Fibroblast of lung (primary cell): Measurements from ENCODE around the gene TMEM184B.
"Not testable (repeated sequence)": the region's sequence is repeated elsewhere in the genome, so short reads cannot be mapped to it uniquely, and the experiment has no call there.

ENCODE experiments used
- CTCF ChIP-seq, 2 donors: IDR thresholded peaks in 1 of 2; conservative IDR thresholded peaks in 1 of 2; 1 replicate in 1 of 2; 2 replicates in 1 of 2; pipeline ENCODE4 v1.5.1; 2011 to 2012; ENCODE audit warnings: low read length in 2 of 2, control low read depth in 1 of 2, inconsistent platforms in 1 of 2, low read depth in 1 of 2, mild to moderate bottlenecking in 1 of 2
- EZH2 ChIP-seq: IDR thresholded peaks from 2 replicates; pipeline ENCODE4 v1.5.1; 2012; ENCODE audit warnings: low read length, control low read depth, mild to moderate bottlenecking; ENCODE audit errors: missing control alignments

- not testable (repeated sequence) for TF ChIP-seq CTCF (conservative IDR thresholded peaks at IDR 0.05 in 1 of 2, IDR thresholded peaks at IDR 0.05 in 1 of 2; ENCODE audit: low read depth in 1 of 2, low read length in 2 of 2); EZH2
Observed at GRCh38 chr22:38233856-38234255, 39.0 kb downstream of the TMEM184B start.
